H1 (cell line): ENCODE data around the gene CELA1.

Experiments used
- BRCA1 ChIP-seq: IDR thresholded peaks from 2 replicates; pipeline ENCODE4 v1.6.1; 2012; ENCODE audit warnings: low read depth, low read length, improper control_type of control experiment
- JUN ChIP-seq: IDR thresholded peaks from 2 replicates; pipeline ENCODE4 v1.6.1; 2011; ENCODE audit warnings: low read depth, mild to moderate bottlenecking, improper control_type of control experiment, low read length
- POLR2A ChIP-seq, 2 experiments: IDR thresholded peaks; 1 replicate in 1 of 2; 2 replicates in 1 of 2; pipeline ENCODE4 v1.6.1; 2011; ENCODE audit warnings: low read depth in 2 of 2, low read length in 2 of 2, mild to moderate bottlenecking in 2 of 2; ENCODE audit errors: control extremely low read depth in 1 of 2
- TF ChIP-seq, protein P1 (sequence below), 3 experiments: IDR thresholded peaks; 1 replicate in 2 of 3; 2 replicates in 1 of 3; pipeline versions ENCODE4 v1.5.1 to v1.6.1; 2011; ENCODE audit warnings: low read length in 3 of 3, mild to moderate bottlenecking in 3 of 3, inconsistent platforms in 2 of 3, low read depth in 1 of 3, moderate library complexity in 1 of 3; ENCODE audit not compliant: insufficient read depth in 1 of 3; ENCODE audit errors: control extremely low read depth in 1 of 3

DNA sequence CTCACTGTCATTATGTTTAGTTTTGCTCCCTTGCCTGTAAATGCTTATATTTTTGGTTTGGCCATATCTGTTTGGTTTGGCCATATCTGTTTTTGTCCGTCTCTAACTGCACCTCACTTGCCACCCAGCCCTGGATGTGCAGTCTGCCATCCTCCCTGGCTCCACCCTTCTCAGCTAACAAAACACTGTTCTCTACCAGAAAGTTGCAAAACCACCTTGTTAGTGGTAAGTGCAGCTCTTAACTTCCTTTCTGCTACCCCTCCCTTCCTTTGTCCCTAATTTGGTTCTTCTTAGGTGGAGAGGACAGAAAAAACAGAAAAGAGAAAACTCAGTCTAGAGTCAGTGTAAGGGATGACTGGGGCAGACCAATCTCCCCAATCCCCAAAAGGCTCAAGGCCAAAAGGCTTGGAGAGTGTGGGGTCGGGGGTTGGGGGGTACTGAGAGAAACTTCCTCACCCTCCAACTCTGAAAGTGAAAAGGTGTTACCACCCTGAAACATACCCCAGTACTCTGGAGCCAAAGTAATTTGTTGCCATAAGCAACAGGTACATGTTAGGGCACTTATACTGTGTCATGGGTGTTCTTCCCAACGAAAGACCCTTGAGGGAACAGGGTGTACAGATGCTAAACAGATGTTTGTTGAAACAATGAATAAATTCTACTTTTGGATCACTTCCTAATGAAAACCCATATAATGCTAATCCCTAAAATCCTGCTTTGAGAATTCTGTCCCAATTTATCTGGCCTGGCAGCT lies 27.5 kb downstream of the CELA1 start:
- TF ChIP-seq BRCA1: no peak
- TF ChIP-seq POLR2A (IDR thresholded peaks at IDR 0.05; ENCODE audit: control extremely low read depth in 1 of 2, low read depth in 2 of 2, low read length in 2 of 2): no peak
- TF ChIP-seq, protein P1, sequence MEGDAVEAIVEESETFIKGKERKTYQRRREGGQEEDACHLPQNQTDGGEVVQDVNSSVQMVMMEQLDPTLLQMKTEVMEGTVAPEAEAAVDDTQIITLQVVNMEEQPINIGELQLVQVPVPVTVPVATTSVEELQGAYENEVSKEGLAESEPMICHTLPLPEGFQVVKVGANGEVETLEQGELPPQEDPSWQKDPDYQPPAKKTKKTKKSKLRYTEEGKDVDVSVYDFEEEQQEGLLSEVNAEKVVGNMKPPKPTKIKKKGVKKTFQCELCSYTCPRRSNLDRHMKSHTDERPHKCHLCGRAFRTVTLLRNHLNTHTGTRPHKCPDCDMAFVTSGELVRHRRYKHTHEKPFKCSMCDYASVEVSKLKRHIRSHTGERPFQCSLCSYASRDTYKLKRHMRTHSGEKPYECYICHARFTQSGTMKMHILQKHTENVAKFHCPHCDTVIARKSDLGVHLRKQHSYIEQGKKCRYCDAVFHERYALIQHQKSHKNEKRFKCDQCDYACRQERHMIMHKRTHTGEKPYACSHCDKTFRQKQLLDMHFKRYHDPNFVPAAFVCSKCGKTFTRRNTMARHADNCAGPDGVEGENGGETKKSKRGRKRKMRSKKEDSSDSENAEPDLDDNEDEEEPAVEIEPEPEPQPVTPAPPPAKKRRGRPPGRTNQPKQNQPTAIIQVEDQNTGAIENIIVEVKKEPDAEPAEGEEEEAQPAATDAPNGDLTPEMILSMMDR (IDR thresholded peaks at IDR 0.05; ENCODE audit: control extremely low read depth in 1 of 3, insufficient read depth in 1 of 3, low read depth in 1 of 3, low read length in 3 of 3): no peak
- TF ChIP-seq JUN: no peak
